NCI-H748 (cell line): ENCODE data around the gene NTHL1.
A peak's percentile ranks its signal among the peaks of the same experiment; 100 is the strongest.

ENCODE experiments used
- DNase-seq: peaks from one replicate; lab custom pipeline; 2025; ENCODE audit not compliant: unreplicated experiment; lab: John Stamatoyannopoulos, UW

NTHL1 gene

DNA sequence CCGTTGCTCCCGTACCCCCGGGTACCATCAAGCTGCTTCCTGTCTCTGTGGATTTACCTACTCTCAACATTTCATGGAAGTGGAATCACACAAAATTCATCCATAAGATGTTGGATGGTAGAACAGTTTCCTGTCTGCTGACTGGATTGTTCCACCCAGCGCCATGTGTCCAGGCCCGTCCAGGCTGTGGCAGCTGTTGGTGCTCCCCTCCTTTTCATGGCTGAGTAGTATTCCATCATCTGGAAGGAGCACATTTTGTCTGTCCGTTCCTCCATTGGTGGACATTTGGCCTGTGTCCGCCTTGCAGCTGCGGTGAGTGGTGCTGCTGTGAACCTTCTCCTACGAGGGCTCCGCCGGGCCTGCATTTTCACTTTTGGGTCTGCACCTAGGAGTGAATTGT lies 18.5 kb upstream of the NTHL1 start:
- no peak for DNase-seq

DNA sequence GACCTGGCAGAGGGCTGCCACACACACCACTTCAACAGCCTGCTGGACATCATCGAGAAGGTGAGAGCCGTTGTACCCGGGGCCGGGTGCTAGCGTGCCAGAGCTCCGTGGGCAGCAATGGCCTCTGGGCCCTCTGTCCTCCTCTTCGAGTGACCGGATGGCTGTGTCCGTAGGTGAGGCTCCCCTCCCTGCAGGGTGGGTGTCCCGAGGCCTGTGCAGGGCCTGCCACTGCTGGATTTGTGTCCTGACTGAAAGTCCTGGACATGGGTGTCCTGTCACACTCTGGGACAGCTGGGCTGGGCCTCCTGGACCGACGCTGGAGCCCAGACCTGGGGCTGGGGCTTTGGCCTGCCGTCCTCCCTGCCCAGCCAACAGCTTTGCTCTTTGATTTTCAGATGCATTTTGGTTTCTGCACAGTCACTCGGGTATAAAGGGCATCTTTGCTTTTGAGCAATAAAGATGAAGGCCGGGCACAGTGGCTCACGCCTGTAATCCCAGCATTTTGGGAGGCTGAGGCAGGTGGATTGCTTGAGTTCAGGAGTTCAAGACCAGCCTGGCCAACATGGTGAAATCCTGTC lies 16.8 kb upstream of the NTHL1 start:
- no peak for DNase-seq

DNA sequence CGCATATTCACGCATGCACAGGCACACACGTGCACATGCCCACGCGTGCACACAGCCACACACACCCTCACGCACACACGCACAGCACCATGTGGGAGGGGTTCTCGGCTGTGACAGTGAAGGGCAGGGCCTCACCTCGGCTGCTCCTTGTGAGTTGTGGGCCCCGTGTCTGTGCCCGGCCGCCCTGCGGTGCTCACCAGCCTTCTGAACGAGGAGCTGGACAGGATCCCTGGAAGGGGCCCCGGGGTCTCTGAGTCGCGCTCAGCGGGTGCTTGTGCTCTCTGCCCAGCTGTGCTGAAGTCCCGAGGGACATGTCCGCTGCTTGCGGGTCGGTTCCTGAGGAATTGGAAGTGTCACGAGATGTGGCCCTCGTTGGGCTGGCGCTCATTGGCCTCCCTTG lies 16.2 kb upstream of the NTHL1 start:
- no peak for DNase-seq

DNA sequence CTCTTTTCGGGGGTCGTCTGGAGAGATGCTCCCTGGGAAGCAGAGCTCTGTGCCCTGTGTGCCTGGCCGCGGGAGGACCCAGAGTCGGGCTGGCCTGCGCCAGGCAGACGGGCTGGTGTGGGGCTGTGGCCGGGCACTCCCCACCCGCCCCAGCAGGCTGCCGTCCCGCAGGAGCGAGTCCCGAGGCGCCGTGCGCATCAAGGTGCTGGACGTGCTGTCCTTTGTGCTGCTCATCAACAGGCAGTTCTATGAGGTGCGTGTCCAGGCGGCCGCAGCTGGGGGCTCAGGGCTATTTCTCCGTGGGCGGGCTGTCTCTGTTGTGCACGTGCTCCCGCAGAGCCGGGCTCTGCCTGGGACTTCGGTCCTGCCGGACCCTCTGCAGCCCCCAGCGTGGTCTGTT lies 15.2 kb upstream of the NTHL1 start:
- no peak for DNase-seq

DNA sequence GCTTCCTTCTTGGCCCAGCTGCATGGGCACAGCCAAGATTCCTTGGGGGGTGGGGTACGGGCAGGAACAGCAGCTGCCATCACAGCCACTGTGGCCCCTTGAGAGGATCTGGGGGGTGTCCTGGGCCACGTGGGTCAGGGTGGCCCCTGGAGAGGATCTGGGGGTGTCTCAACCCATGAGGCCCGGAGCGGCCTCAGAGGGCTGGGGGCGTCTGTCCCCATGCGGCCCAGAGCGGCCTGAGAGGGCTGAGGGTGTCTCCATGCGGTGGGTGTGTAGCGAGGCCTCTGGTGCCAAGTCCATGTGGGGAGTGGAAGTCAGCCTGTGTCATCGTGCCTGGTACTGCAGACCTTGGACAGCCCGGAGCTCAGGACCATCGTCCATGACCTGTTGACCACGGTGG lies 13.9 kb upstream of the NTHL1 start:
- DNase-seq, result no peak

GRCh38 chr16:2061023-2061422 lies 13.4 kb upstream of the NTHL1 start:
- DNase-seq, result no peak

- DNase-seq, result no peak
Measured at GRCh38 chr16:2060346-2060745, 12.7 kb upstream of the NTHL1 start.

- no peak for DNase-seq
Measured at GRCh38 chr16:2058872-2059271, 11.2 kb upstream of the NTHL1 start.

DNA sequence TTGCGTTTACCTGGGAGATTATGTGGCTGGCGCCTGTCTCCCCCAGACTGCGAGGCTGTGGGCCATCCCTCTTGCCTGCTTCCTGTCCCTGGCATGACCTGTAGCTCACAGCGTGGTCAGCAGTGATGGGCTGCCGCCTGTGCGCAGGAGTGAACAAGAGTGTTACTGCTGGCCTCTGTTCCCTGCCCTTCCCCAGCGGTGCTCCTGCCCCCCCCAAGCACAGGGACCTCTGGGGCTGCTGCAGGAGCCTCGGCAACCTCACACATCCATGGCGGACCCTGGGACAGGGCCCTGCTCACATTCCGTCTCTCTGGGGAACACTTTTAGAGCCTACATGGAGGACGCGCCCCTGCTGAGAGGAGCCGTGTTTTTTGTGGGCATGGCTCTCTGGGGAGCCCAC lies 10.8 kb upstream of the NTHL1 start:
- no peak for DNase-seq

- no peak for DNase-seq
Measured at GRCh38 chr16:2057438-2057837, 9.8 kb upstream of the NTHL1 start.

DNA sequence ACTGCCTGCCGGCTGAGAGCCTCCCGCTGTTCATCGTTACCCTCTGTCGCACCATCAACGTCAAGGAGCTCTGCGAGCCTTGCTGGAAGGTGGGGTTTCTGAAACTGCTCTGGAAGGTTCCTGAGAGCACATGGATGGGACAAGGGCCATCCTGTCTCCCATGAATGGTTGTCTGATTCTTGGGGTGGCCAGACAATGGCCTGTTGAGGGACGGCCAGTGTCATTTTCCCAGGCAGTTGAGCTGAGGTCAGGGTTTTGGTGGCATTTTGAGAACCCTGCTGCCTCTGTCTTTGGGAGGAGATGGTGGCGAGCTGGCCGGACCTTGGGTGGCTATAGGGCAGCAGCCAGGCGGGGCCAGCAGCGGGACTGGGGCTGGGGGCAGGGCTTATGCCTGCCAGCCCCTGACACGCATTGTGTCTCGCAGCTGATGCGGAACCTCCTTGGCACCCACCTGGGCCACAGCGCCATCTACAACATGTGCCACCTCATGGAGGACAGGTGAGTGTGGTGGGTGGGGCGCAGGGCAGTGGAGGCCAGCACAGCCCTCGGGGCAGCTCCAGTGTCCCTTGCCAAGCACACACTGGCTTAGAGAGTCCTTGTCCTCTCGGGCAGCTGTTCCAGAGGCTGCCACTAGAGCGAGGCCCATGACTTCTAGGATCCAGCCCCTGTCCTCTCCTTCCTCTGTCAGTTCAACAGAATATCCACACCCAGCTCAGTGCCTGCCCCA lies 9.2 kb upstream of the NTHL1 start:
- no peak for DNase-seq

DNA sequence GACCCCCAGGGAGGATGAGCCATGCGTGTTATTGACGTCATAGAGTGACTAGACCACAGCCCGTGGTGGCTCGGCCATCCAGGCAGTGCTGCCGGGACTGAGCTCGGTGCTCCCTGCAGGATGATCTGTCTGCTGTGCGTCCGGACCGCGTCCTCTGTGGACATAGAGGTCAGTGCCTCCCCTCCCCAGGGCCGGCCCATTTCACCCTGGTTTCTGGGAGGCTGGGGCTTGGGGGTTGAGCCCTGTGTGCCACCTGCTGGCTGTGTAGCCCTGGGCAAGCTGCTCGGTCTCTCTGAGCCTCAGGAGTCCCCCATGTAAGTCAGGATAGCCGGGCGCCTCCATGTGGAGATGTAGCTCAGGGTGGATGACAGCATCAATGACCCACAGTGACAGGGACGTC lies 8.4 kb upstream of the NTHL1 start:
- DNase-seq, result no peak

GRCh38 chr16:2054543-2055245 lies 7.1 kb upstream of the NTHL1 start:
- peak; percentile 8 for DNase-seq

GRCh38 chr16:2053897-2054296 lies 6.3 kb upstream of the NTHL1 start:
- no peak for DNase-seq

- DNase-seq, result no peak
Measured at GRCh38 chr16:2053211-2053610, 5.6 kb upstream of the NTHL1 start.

DNA sequence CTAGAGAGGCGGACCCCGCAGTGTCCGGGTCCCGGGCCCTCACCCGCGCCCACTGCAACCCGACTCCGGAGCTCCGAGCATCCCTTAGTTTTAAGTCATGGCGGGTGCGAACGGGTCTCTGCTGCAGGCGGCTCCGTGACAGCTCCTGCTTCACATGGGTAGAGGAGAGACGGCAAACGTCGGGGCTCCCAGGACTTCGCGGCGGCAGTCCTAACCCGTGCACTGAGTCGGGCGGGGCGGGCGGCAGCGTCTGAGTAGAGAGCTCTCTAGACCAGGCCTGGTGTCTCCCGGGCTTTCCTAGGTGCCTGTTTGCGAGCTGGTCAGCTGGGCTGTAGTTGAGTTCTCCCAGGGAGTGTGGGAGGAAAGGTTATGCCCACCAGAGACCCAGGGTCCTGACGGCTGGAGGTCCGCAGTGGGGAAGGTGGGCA lies 496 bp upstream of the NTHL1 start:
- DNase-seq, result peak; percentile 37

GRCh38 chr16:2046893-2047329 lies 723 bp downstream of the NTHL1 start:
- peak; percentile 48 for DNase-seq

DNA sequence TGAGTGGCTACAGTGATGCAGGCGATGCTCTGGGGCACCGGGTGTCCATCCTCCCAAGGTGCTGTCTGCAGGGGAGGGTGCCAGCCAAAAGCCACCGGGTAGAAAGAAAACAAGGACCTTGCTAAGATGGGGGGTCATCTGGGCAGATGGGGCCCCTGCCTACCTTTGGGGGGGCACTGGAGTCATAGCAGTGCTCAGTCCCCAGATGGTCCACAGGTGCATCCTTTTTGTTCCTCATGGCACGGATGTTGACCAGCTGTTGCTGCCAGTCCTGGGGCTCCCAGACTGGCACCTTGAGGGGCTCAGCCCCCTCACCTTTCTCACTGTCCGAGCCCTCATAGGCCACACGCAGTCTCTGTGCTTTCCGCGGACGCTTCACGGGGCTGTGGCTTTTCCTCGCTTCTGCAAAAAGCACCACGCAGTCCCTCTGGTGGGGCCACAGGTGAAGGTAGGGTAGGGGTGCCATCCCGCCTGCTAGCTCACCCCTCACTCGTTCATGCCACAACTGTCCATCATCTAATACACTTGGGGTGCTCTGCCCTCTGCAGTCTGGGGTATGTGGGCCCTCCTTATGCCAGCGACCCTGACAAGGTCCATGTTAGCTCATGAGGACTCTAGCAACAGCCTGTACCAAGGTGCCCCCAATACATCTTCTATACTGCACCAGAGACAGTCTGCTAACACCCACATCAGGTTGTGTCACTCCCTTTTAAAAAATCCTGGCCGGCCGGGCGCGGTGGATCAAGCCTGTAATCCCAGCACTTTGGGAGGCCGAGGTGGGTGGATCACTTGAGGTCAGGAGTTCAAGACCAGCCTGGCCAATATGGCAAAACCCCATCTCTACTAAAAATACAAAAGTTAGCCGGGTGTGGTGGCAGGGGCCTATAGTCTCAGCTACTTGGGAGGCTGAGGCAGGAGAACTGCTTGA lies 1.4 kb downstream of the NTHL1 start:
- no peak for DNase-seq

GRCh38 chr16:2044541-2044940 lies 3.1 kb downstream of the NTHL1 start:
- DNase-seq, result no peak

DNA sequence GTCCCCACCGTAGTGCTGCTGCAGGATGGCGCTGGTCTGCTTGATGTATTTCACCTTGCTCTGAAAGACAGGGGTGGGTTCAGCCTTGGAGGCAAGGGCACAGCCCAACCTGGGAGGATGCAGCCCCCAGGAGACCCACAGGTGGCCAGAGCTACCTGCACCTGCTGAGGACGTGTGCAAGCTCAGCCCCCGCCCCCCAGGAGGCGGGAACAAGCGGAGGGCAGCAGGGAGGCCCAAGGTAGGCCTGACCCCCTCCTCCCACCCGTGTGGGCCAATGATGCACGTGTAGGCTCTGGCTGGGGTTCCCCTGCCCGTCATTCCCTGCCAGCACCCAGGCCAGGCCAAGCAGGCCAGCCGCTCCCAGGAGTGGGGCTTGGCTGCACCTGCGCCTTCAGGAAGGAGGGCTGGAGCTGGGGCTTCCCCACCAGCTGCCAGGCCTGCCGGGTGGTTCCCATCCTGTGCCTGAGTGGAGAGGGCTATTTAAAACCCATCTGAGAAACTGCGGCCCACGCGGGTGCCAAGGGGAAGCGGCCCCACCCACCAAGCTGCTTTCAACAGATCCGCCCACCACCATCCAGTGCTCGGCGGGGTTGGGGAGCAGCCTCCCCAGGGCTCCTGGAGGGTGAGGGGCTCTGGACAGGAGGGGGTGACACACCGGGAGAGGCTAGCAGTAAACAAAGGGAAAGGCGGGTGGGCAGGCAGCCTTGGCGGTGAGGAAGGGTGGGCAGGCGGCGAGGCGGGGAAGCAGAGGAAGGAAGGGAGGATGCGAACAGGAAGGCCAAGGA lies 3.8 kb downstream of the NTHL1 start:
- DNase-seq, result no peak
